Measurements from ENCODE around the gene UBN2. TPM values are rescaled to one million over a fixed set of nuclear protein-coding genes. Genes with fewer than 3 reads are reported as not detected.

The UBN2 gene
- total and polyA plus RNA-seq, 5 donors = 3.1 to 20.2 (median 15.4) TPM

Other genes starting within 250 kb of the UBN2 start
- 1 to 10 TPM in 3 of 4 donors, under 1 TPM in 1; 0.86 to 1.9 (median 1.6) TPM for gene KIAA1549, start 249.8 kb upstream of the UBN2 start, total RNA-seq
- 0.52 TPM for gene KIAA1549, start 249.8 kb upstream of the UBN2 start, polyA plus RNA-seq
- gene ZC3HAV1L, start 195.2 kb upstream of the UBN2 start, total RNA-seq = 1 to 10 TPM; 4.4 to 5.5 (median 5.3) TPM
- gene ZC3HAV1L, start 195.2 kb upstream of the UBN2 start, polyA plus RNA-seq = 0.86 TPM
- gene ZC3HAV1, start 121.5 kb upstream of the UBN2 start, total RNA-seq = 10 to 100 TPM in 2 of 4 donors, 1 to 10 TPM in 2; 7.6 to 14.1 (median 10.0) TPM
- gene ZC3HAV1, start 121.5 kb upstream of the UBN2 start, polyA plus RNA-seq = 4.1 TPM
- gene FMC1, start 110.1 kb downstream of the UBN2 start, total RNA-seq = 10 to 100 TPM; 30.7 to 51.3 (median 43.7) TPM
- 67.4 TPM for gene FMC1, start 110.1 kb downstream of the UBN2 start, polyA plus RNA-seq
- 10 to 100 TPM; 49.3 to 58.3 (median 54.7) TPM for gene LUC7L2, start 128.7 kb downstream of the UBN2 start, total RNA-seq
- gene LUC7L2, start 128.7 kb downstream of the UBN2 start, polyA plus RNA-seq = 34.1 TPM

Data from right cardiac atrium (tissue), 5 donors.